HG02970 (cell line): Measurements from ENCODE around the gene AKR1A1.
"Not testable (repeated sequence)": the region's sequence is repeated elsewhere in the genome, so short reads cannot be mapped to it uniquely, and the experiment has no call there.

ENCODE experiments used
- ATAC-seq: cut with Tn5 transposase; IDR thresholded peaks from one replicate; pipeline ENCODE4 v1.9.1; 2021; ENCODE audit warnings: mild to moderate bottlenecking, moderate library complexity, moderate number of reproducible peaks; ENCODE audit not compliant: unreplicated experiment, low FRiP score

AKR1A1 gene

DNA sequence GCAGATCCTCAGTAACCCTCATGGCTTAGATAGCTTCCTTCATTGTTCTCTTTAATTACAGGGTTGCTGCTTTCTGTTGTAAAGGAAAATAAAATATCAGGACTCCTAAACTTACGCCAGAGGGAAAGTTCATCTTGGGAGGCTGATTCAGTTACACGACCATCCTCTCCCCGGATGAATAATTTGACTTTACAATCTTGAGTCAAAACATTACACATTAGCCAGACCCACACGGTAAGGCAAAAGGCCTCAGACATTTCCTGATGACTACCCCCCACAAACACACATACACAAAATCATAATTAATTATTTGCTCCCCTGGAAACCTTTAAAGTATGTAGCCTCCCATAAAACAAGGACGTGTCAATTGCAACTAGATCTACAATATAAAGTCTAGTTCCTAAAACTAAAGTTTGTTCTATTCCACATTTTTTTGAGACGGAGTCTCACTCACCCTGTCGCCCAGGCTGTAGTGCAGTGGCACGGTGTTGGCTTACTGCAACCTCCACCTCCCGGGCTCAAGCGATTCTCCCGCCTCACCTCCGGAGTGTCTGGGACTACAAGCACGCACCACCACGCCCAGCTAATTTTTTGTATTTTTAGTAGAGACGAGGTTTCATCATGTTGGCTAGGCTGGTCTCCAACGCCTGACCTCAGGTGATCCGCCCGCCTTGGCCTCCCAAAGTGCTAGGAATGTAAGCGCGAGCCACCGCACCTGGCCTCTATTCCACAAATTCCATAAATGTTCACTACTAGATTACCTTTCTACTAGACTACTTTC, 28.1 kb upstream of the AKR1A1 start:
- ATAC-seq = no peak

DNA sequence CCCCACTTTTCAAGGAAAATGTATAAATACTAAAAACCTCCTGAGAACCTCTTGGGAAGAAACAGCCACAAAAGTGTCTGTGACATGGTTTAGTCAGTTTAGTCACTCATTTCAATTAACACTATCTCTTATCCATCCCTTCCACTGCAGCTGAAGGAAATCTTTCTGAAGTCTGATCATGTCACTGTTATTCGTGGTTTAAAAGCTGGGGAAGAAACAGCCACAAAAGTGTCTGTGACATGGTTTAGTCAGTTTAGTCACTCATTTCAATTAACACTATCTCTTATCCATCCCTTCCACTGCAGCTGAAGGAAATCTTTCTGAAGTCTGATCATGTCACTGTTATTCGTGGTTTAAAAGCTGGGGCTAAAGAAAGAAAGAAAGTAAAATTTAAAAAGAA, 27.1 kb upstream of the AKR1A1 start:
- ATAC-seq = not testable (repeated sequence)

DNA sequence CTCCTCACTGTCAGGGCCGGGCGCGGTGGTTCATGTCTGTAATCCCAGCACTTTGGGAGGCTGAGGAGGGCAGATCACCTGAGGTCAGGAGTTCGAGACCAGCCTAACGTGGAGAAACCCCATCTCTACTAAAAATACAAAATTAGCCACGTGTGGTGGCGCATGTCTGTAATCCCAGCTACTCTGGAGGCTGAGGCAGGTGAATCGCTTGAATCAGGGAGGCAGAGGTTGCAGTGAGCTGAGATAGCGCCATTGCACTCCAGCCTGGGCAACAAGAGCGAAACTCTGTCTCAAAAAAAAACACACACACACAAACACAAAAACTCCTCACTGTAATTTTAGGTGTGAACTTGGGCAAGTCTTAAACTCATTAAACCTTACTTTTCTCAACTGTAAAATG, 26.7 kb upstream of the AKR1A1 start:
- not testable (repeated sequence) for ATAC-seq

DNA sequence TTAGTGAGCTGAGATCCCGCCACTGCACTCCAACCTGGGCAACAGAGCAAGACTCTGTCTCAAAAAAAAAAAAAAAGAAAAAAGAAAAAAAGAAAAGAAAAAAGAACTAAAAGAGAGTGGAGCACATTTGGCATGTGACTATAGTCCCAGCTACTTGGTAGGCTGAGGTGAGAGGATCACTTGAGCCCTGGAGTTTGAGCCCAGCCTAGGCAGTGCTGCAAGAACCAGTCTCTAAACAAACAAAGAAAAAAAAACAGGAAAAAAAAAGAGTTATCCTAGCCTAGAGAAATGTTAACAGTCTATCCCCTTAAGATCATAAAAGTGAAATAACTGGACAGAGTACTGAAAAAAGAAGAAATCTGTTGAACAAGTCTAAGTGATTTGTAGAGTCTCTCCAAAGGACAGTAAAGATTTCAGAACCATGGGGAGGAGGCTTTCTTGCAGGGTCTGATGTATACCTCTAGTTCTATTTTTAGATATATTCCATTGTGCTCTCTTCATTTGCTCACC, 24.4 kb upstream of the AKR1A1 start:
- ATAC-seq = no peak

DNA sequence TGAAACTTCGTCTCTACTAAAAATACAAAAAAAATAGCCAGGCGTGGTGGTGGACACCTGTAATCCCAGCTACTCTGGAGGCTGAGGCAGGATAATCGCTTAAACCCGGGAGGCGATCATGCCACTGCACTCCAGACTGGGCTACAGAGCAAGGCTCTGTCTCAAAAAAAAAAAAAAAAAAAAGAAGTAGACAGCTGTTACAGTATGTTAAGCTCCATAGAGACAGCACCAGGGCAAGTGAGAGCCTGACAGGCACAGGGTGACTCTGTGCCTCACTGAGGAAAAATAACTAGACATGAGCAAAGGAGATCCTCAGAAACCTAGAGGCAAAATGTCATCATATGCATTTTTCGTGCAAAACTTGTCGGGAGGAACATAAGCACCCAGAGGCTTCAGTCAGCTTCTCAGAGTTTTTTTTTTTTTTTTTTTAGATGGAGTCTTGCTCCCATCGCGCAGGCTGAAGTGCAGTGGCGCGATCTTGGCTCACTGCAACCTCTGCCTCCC, 19.9 kb upstream of the AKR1A1 start:
- ATAC-seq = no peak

DNA sequence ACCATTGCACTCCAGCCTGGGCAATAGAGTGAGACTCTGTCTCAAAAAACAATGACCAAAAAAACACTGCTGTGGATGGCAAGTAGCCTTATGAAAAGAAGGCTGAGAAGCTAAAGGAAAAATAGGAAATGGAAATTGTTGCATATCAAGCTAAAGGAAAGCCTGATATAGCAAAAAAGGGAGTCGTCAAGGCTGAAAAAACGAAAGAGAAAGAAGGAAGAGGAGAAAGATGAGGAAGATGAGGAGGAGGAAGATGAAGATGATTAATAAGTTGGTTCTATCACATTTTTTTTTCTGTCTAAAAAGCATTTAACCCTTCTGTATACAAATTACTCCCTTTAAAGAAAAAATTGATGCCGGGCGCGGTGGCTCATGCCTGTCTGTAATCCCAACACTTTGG, 18.8 kb upstream of the AKR1A1 start:
- ATAC-seq = no peak

DNA sequence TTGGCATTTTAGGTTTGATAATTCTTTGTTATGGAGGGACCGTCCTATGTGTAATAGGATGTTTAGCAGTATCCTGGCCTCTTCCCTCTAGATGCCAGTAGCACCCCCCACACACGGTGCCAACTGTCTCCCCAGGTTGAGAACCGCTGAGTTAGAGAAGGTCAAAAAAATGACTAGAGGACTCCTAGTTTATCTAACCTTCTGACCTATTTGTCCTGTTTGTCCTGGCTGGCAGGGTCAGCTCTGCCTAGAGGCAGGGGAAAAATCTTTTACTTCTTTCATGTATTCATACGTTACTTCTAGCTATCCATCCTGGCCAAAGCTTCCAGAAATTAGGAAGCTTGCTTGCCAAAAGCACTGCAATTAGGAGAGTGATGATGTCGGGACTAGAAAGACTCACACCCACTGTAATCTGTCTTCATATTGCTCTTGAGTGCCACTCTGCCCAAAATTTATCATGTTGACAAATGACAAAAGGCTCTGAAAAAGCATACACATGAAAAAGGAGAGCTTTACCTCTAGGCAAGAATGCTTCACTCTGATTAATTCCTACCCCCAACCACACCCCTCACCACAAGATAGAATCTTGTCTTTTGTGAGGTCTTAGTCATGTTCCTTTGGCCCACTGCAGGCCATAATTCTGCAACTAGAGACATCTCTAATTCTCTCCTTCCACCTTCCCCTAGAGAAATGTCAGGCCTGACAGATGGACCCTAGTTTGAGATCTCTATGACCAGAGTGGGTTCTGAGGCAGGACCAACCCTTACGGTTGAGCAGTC, 14.4 kb upstream of the AKR1A1 start:
- ATAC-seq = no peak

DNA sequence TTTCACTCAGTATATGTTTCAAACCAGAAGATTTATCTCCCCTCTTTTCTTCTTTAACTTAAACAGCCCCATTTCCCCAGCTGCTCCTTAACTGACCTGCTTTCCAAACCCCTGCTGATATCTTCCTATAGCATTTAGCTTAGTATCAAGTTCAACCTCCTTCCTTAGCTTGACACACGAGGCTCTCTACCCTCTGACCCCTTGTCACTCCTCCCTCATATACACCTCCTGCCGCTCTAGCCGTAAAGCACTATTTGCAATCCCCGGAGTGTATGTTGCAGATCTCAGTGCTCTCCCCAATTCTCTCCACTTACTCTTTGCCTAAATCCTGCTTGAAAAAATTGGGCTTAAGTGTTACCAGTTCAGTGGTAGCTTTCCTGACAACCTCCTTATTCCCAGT, 13.7 kb upstream of the AKR1A1 start:
- no peak for ATAC-seq

DNA sequence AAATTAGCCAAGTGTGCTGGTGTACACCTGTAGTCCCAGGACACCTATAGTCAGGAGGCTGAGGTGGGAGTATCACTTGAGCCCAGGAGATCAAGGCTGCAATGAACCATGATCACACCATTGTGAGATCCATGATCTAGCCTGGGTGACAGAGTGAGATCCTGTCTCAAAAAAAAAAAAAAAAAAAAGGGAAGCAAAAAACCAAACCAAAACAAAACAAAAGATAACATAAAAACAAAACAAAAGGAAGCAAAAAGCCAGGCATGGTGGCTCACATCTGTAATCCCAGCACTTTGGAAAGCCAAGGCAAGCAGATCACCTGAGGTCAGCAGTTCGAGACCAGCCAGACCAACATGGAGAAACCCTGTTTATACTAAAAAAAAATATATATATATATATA, 9.4 kb upstream of the AKR1A1 start:
- ATAC-seq = no peak

DNA sequence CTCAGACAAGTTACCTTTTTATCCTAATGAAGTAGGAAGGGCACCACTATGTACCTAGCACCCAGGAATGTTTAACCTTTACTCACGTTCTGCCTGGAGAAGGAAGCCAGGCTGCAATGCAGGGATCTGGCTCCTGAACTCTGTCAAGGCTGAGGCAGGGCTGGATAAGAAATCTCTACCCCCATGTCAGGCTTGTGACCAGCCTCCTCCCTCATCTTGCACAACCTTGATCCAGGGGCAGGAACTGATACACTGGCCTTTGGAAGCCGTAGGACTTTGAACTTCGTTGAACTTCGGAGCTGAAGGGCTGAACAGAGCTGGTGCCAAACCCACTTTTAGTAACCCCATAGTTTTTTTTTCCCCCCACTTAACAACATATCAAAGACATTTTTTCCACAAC, 8.0 kb upstream of the AKR1A1 start:
- no peak for ATAC-seq

DNA sequence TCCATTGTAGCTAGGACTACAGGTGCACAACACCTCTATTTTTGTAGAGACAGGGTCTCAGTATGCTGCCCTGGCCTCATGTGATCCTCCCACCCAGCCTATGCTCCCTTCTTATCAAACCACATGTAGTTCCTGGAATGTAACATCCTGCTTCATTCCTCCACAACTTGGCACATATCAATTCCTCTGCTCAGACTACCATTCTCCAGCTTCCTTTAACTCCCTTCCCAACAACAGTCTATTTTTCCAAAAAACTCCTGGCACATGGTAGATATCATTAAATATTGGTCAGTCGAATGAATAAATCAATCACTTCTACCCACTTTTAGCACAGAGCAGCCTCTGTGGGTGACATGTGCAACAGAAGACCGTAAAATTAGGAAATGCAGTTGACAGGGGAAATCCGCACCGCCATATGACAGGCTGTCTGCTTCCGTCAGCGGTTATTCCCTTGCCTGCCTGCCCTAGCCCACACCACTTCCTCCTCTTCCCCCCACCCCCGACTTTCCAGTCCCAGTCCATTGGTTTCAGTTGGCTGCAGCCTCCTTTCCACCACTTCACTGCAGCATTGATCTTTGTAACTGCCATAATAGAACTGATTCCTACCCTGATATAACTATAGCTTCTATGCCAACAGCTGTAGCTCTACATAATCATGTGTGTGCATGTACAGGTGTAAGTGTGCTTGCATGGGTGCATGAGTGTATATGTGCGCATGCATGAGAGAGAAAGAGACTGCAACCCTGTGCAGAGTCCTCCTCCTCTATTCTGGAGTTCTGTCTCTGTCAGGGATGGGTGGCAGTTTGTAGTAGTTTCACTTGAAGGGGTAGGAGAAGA, 6.8 kb upstream of the AKR1A1 start:
- no peak for ATAC-seq

DNA sequence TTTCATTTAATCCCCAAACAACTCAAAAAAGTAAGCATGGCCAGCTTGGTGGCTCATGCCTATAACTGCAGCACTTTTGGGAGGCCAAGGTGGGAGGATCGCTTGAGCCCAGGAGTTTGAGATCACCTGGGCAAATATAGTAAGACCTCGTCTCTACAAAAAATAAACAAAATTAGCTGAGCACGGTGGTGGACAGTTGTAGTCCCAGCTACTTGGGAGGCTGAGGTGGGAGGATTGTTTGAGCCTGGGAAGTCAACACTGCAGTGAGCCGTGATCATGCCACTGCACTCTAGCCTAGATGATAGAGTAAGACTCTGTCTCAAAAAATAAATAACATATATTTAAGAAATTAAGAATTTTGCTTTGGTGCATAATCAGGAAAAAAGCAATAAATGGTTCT, 6.1 kb upstream of the AKR1A1 start:
- ATAC-seq = no peak

DNA sequence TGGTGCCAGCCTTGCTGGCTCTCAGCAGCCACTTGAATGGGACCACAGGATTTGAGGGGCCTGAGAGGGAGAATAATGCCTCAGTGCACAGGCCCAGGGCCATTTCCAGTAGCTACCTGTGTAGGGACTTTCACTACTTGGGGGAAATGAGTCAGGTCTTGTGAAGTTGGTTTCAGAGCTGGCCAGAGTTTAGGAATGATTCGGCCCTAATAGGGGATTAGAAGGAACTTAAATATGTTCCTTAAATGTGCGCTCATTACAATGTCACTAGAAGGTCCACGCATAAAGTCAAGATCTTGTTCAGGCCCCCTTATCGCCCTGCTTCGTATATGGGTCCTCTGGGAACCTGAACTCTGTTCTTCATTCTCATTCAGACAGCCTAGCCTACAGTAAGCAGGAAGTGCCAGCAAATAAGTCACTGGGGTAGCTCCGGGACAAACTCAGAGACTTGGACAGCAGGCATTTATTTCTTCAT, 5.6 kb upstream of the AKR1A1 start:
- ATAC-seq = no peak

DNA sequence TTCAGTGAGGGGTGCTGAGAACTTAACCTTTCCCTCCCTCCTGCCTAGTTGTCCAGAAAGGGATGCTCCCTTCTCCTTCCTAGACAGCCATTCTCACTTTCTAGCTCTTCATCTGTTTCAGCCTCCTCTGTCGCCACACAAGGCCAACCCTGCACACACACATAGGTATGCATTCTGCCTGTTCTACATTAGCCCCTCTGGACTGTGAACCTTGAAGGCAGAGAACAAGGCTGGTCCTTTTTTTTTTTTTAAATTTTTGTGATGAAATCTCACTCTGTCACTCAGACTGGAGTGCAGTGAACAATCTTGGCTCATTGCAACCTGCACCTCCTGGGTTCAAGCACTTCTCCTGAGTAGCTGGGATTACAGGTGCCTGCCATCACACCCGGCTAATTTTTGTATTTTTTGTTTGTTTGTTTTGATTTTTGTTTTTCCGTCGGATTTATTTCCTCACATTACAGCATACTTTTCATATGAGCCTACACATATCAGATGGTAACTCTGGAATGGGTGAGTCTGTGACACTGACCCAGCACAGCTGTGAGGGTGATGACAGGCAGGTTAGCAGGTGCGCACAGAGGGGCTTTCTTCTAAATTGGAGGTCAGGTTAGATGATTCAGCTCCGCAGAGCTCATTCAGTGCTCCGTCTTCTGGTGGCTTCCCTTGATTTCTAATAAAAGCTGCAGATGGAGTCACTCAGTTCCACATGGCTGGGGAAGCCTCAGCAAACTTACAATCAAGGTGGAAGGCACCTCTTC, 4.9 kb upstream of the AKR1A1 start:
- ATAC-seq = no peak

DNA sequence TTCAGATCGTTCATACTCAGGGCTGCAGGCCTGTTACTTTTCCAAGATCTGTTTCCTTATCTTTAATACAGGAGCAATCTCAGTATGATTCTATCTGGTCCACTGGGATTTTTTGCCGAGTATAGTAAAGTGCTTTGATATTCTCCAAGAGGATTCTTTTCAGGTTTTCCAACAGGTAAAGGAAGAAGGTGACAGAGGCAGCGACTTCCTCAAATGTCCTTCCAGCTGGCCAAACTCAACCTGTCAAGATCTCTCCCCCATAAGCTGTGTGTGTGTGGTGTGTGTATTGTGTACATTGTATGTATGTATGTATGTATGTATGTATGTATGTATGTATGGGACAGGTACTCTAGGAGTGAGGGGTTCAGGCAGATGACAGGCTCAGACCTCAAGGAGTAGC, 1.1 kb downstream of the AKR1A1 start:
- no peak for ATAC-seq

DNA sequence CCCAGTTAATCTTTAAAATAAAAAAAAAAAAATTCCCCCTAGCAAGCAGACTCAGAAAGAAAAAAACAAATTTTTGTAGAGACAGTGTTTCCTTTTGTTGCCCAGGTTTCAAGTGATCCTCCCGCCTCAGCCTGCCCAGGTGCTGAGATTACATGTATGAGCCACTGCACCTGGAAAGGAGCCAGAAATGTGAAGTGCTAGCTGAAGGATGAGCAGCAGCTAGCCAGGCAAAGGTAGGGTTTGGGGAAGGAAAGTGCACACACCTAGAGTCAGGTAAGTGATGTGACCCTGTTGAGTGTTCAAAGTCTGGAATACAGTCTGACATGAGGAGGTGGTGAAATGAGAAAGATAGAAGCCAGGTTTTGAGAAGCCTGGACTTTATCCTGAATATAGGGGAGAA, 1.7 kb downstream of the AKR1A1 start:
- no peak for ATAC-seq

DNA sequence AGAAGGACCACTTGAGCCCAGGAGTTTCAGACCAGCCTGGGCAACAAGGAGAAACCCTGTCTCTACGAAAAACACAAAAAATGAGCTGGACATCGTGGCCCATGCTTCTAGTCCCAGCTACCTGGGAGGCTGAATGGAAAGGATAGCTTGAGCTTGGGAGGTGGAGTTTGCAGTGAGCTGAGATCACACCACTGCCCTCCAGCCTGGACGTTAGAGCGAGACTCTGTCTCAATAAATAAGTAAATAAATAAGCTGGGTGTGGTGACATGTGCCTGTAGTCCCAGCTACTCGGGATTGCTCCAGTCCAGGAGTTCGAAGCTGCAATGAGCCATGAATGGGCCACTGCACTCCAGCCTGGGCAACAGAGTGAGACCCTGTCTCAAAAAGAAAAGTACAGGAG, 3.6 kb downstream of the AKR1A1 start:
- ATAC-seq = no peak

DNA sequence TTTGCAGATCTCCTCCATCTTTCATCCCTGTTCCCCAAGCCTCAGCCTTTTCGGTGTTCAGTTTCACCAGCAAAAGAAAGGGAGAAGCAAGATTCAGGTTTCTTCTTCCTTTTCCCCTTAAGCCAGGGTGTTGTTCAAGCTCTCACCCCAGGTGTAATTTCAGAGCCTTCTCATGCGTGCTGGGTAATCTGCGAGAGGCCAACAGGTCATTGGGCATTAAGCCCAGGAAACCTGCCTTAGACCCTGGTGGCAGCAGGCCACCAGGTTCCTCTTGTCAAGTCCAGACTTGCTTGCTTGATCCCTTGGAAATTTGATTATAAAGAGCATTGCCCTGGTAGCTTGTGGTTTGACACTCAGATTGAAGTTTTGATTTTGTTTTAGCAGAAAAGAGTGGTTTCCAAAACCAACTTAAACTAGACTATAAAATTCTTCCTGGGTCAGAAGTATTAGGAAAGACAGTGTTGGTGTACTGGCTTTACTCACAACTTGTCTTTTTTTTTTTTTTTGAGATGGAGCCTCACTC, 6.9 kb downstream of the AKR1A1 start:
- no peak for ATAC-seq

DNA sequence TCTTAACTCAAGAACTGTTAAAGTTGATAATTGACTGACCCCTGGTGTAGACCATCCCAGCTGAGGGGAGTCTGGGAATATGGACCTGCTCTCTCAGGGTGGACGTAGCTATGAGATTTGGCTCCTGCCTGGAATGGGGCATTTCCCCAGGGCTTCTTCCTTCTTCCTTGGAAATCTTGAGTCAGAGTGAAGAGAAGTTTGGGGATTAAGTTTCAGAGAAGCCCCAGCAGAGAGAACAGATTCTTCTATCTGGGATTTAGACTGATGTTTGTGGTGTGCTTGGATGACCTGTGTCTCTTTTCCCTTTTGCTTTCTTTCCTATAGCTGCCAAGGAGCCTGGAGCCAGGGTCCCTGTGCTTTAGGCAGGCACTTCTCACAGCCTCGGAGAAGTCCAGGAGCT, 13.2 kb downstream of the AKR1A1 start:
- ATAC-seq = no peak

DNA sequence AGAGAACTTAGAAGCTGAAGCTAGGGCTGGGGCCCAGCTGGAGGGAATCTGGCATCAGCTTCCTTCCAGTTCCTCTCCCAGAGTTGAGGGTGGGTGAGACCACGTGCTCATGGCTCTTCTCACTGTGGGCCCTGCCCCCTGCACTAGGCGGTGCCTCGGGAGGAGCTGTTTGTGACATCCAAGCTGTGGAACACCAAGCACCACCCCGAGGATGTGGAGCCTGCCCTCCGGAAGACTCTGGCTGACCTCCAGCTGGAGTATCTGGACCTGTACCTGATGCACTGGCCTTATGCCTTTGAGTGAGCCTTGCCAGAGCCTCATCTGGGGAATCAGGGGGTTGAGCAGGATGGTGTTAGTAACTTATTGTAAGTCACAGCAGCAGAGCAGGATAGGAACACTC, 16.1 kb downstream of the AKR1A1 start:
- ATAC-seq = no peak
